NCI-H2196 (cell line): Measurements from ENCODE around the gene ANKDD1A.

Source experiments
- DNase-seq: peaks from one replicate; lab custom pipeline; 2025; ENCODE audit not compliant: unreplicated experiment; lab: John Stamatoyannopoulos, UW

Gene ANKDD1A

DNA sequence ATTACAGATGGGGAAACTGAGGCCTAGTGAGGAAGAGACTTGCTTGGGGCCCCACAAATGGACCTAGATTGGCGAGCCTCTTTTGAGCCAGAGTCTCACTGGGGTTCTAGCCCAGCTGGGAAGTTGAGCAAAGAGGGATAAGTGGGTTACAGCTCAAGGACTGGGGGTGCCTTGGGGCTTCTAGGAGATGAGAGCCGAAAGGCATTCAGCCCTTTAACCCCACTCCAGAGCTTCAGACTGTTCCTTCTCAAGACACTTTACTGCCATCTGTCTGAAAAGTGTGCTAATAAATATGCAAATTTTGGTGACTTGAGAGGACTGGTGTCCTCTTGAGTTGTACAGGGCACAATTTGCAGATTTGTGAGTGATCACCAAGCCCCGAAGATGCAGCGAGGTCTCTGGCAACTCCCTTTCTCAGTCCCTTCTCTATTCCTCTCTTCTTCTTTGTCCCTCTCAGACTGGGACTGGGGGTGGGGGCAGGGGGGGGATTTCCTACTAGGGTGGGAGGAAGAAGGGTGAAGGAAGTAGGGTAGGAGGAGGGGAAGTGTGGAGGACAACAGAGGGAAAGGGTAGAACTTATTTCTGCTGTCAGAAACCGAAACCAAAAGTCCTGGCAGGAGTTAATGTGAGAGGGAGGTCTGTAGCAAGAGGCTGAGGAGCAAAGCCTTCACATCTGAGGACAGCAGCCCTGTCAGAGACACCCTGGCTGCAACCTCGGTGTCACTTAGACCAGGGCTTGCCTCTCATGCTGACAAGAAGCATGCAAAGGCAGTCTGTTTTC lies 16.2 kb upstream of the ANKDD1A start:
- no peak for DNase-seq

DNA sequence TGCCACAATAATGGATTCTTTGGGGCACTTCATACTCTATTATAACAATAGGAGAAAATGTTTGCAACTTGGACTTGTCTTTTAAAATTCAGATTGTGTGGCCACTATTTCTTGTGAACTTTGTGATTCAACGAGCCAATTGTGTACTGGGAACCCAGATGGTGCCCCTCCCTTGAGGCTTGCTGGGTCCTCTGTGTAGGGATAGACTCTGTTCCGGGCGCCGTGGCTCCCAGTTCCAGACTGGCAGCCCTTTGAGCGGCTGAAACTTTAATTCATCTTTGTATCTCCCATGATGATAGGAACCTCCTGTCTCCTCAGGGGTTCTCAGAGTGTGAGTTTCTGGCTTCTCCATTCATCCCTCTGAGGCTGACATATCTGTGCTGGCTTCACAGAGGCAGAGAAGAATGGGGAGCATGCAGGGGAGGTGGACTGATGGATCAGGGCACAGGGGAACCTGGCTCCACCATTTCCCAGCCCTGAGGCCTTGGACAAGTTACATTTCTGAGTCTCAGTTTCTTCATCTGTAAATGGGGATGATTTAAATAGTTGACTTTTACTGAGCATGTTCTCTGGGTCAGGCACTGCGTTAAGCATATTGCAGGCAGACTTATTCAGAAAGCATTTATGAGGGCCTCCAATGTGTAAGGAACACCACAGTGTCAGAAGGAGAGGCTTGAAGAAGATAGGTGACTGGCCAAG lies 15.2 kb upstream of the ANKDD1A start:
- no peak for DNase-seq

DNA sequence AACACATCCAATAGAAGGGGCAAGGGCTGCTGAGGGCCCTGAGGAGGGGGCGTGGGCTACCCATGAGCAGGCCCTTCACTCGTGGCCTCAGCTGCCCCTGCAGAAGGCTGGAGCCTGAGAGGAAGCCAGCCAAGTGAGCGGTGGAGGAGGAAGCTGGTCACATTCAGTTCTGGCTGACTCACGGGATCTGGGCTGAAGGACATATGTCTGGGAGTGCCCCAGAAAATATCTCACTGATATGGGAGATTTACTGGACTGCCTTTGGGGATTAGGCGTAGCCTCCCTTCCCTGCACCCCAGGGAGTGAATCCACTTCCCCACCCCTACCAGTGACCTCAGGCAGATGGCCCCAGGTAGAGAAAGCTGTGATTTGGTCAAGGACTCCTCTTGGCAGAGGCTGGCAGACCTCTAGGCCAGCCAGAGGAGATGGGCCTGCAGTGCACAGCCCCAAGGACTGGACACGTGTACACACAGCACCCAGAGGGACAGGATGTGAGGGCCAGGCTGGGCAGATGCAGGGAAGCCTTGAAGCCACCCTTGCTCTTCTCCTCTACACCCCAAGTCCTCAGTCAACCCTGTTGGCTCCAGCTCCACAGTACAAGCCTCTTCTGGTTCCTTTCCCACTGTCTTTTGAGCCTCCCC lies 14.2 kb upstream of the ANKDD1A start:
- DNase-seq, result no peak

DNA sequence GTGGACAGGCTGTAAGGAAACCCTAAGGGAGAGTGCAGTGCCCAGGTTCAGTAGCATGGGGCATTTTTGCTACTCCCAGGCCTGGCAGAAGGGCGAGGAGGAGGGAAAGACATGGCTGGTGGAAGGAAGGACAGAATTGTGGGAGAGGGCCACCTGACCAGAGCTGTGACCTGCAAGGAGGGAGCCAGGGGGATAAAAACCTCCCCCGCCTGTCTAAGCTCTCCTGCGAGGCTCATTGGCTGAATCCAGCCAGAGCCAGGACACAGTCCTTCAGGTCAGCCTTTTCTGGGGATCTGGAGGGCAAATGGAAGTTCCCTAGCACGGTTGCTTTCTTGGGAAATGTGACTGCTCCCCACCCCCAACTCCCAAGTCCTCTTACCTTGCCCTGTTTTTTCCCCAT lies 13.3 kb upstream of the ANKDD1A start:
- no peak for DNase-seq

- DNase-seq, result no peak
Measured at GRCh38 chr15:64901141-64901540, 10.6 kb upstream of the ANKDD1A start.

- no peak for DNase-seq
Measured at GRCh38 chr15:64901914-64902313, 9.8 kb upstream of the ANKDD1A start.

DNA sequence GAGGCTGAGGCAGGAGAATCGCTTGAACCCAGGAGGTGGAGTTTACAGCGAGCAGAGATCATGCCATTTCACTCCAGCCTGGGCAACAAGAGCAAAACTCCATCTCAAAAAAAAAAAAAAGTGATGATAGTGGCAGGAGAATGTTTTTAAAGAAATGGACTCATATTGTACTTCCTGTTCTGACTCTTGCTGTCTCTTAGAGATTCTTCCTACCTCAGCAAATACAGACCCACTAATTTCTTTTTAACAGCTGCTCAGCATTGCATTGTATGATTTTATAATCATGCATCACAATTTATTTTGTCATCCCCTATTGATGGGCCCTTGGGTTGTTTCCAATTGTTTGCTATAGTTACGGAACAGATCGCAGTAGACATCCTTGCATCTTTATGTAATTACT lies 8.8 kb upstream of the ANKDD1A start:
- DNase-seq, result no peak

DNA sequence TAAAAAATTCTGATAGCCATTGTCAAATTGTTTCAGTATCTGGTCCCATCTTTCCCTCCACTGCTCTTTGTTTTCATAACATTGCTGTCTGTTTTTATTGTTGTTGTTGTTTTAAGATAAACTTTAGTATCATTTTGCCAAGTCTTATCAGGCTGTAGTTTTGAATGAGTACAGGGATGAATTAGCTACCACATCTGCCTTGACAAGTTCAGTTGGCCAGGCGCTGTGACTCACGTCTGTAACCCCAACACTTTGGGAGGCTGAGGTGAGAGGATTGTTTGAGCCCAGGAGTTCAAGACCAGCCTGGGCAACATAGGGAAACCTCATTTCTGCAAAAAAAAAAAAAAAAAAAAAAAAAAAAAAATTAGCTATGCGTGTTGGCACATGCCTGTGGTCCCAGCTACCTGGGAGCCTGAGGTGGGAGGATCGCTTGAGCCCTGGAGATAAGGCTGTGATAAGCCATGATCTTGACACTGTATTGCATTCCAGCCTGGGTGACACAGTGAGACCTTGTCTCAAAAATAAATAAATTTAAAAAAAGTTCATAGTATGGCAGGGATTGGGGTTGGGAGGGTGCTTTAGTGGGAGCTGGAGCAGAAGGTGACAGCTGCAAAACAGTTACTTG lies 8.3 kb upstream of the ANKDD1A start:
- DNase-seq, result no peak

DNA sequence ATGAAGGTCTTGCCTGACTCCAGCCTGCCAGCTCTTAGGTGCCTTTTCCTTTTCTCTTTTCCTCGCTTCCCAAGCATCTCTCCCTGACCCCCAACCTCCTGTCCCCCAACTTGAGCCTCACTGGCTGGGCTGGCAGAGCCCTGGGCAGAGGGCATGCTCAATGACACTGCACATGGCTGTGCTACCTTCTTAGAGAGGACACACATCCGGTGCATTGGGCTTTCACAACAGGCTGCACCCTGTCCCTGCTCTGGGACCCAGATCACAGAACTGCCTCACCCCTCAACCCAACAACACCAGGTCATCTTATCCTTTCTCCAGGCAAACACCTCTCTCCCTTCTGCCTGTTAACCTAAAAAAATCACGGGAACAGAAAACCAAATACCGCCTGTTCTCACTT lies 7.5 kb upstream of the ANKDD1A start:
- DNase-seq, result no peak

DNA sequence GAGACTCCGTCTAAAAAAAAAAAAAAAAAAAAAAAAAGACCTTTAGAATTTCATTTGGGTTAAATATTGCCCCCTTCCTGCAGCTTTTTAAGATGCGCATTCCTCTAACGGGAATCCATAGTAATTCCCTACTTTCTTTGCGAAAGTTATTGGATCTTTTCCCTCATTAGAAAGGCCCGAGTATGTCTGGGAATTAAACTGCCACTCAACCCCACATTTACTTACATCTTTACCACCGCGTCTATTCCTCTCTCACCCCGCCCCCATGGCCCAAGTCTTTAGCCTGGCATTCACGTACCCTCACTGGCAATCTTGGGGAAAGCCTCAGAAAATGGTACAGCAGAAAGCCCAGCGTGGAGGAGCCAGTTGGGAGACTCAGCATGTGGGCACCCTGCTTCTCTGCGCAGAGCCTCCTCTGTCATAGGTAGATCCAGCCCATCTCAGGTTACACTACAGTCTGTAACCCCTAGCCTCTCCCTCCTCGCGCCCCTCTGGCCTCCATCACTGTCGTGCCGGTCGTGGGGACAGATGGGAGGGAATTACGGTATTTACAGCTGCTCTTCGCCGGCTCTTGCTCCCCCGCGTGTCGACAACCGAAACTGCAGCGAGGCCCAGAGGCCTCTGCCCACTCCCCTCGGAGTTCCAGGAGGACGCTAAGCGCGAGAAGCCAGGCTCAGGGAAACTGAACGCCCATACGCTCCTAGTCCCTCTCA lies 6.4 kb upstream of the ANKDD1A start:
- DNase-seq, result no peak

DNA sequence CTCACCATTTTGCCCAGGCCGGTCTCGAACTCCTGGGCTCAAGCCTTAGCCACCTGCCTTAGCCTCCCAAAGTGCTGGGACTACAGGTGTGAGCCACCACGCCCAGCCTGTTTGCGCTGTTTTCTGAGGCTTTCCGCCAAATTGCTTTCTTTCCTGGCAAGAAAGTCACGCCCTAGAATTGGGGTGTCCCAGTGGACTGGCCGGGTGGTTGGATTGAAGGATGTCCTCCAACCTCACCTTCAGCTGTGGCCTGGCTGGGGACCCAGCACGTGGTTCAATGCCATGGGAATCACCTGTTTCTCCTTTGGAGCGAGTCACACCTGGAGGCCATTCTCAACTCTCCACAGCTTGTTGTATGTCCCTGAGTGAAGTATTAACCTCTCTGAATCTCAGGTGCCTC lies 5.8 kb upstream of the ANKDD1A start:
- no peak for DNase-seq

DNA sequence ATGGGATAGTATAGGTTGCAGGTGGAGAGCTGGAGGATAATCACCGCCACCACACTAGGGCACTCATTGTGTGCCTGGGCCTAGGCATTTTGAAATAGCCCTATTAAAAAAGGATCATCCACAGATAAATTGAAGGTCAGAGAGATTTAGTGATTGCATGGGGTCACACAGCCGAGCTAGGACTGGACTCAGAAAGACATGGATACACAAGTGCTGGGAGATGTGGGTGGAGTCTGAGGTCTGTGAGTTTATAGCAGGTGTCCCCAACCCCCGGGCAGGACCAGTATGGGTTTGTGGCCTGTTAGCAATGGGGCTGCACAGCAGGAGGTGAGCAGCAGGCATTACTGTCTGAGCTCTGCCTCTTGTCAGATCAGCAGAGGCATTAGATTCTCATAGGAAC lies 5.3 kb upstream of the ANKDD1A start:
- DNase-seq, result no peak

DNA sequence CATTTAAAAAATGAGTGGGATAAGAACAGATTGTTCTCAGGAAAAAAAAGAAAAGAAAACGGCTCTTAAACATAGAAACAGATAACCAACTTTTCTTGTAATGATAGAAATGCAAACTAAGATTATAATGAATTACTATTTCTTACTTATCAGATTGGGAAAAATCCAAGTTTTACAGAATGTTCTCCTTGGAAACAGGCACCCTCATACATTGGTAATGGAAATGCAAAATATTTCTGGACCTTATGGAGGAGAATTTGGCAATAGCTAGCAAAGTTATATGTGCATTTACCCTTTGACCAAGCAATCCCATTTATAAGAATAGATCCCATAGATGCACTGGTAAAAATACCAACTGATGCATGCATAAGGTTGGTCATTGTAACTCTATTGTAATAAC lies 3.7 kb upstream of the ANKDD1A start:
- no peak for DNase-seq

GRCh38 chr15:64909546-64909945 lies 2.2 kb upstream of the ANKDD1A start:
- no peak for DNase-seq

- DNase-seq, result no peak
Measured at GRCh38 chr15:64912379-64913325, 950 bp downstream of the ANKDD1A start.

- DNase-seq, result no peak
Measured at GRCh38 chr15:64915518-64916227, 4.0 kb downstream of the ANKDD1A start.

DNA sequence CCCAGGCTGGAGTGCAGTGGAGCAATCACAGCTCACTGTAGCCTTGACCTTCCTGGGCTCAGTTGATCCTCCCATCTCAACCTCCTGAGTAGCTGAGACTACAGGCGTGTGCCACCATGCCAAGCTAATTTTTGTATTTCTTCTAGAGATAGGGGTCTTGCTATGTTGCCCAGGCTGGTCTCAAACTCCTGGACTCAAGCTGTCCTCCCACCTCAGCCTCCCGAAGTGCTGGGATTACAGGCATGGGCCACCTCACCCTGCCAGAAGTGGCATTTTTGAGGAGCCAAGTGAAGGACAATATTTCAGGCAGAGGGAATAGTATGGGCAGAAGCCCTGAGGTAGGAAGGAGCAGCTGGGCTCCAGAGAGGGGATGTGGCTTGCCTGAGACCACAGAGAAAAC lies 4.7 kb downstream of the ANKDD1A start:
- DNase-seq, result no peak

- no peak for DNase-seq
Measured at GRCh38 chr15:64917211-64917610, 5.5 kb downstream of the ANKDD1A start.

DNA sequence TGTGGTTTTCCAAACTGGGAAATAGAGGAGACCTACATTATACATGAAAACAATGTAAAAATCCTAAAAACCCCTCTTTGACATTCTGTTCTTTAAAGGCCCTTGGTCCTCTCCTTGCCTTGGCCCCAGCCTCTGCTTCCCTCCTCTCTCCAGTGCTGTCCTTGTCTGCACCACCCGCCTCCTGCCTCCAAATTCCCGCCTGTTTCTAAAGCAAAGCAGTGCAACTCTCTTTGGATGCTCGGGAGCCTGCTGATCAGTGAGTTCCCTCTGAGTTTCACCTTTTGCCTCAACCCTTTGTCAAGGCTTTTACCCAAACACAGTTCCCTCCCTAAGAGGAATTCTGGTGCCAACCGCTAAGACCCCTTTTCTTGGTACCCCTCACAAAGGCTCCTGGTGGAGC lies 8.0 kb downstream of the ANKDD1A start:
- DNase-seq, result no peak
